ENCODE data around the gene ZMYND8. TPM values are rescaled to one million over a fixed set of nuclear protein-coding genes. Genes with fewer than 3 reads are reported as not detected.
"Not testable (repeated sequence)": the region's sequence is repeated elsewhere in the genome, so short reads cannot be mapped to it uniquely, and the experiment has no call there.

ZMYND8 gene
- total RNA-seq, 1 donor from 2014 or later, result 19.9 TPM

DNA sequence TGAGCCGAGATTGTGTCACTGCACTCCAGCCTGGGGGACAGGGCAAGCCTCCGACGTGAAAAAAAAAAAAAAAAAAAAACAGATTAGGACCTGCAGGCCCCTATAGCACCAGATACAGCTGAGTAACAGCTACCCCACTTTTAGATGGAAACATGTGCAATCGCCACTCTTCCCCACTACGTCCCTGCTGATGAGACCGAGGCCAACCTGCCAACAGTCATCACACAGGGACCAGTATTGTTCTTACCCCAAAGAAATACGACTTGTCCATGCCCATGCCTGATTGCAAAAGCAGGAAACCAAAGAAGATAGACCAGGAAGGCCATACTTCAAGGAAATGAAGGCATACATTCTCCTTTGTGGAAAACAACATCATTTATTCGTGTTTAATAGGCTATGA lies 45.8 kb downstream of the ZMYND8 start:
- no peak for DNase-seq (ENCODE audit: low read depth, low spot score)

DNA sequence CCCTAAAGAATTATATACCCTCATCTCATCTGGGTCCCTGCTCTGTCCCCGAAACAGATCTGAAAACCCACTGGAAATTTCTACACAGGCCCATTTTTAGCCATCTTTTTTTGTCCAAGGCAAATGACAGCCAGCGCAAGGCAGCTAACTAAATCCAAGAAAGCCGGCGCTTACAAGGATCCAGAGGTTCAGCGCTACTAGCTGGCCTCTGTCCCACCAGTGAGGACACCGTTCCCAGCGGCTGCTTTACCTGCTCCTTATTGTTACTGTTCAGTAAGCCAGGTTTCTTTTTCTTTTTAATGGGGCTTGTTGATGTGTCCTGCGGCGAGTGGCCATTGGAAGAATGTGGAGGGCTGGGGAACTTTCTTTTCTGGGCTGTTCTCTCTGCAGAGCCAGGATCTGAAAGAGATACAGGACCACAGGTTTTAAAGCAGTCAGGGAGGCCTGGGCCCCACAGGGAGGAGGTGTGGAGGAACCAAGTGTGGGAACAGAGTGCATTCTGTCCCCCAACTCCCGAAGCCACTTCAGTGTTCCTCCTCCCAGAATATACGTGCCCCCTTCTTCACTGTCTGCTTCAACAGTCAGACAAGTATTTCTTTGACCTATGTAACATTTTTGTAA lies 46.6 kb downstream of the ZMYND8 start:
- no peak for DNase-seq (ENCODE audit: low read depth, low spot score)

DNA sequence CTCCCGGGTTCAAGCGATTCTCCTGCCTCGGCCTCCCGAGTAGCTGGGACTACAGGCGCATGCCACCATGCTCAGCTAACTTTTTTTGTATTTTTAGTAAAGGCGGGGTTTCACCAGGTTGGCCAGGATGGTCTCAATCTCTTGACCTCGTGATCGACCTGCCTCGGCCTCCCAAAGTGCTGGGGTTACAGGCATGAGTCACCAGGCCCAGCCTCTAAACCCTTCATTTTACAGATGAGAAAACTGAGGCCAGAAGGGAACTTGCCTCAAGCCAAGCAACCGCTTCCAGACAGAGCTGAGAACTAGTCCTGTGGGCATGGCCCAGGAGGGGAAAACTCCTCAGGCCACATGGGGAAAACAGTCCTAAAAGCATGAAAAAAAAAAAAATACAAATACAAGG lies 47.1 kb downstream of the ZMYND8 start:
- DNase-seq (ENCODE audit: low read depth, low spot score), result no peak

DNA sequence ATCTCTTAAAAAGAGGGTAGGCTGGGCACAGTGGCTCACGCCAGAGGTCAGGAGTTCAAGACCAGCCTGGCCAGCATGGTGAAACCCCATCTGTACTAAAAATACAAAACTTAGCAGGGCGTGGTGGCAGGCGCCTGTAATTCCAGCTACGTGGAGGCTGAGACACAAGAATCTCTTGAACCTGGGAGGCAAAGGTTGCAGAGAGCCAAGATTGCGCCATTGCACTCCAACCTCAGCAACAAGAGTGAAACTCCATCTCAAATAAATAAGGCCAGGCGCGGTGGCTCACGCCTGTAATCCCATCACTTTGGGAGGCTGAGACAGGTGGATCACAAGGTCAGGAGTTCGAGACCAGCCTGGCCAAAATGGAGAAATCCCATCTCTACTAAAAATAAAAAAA lies 48.9 kb downstream of the ZMYND8 start:
- not testable (repeated sequence) for DNase-seq (ENCODE audit: low read depth, low spot score)

DNA sequence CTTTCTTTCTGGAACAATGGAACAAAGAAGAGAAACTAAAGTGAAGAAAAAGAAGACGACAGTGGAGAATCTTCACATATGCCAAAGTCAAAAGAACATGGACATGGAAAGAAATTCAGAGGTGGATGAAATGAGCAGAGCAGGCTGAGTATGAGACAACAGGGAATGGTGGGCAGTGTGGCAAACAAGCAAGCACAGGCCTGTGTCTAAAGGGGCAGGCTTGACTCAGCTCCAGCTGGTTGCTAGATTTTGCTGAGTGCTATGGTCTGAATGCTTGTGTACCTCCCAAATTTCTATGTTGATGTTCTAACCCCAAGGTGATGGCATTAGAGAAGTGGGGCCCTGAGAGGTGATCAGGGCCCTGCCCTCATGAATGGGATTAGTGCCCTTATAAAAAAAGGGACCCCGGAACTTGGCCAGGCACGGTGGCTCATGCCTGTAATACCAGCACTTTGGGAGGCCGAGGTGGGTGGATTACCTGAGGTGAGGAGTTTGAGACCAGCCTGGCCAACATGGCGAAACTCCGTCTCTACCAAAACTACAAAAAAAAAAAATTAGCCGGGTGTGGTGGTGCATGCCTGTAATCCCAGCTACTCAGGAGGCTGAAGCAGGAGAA lies 49.6 kb downstream of the ZMYND8 start:
- no peak for DNase-seq (ENCODE audit: low read depth, low spot score)

DNA sequence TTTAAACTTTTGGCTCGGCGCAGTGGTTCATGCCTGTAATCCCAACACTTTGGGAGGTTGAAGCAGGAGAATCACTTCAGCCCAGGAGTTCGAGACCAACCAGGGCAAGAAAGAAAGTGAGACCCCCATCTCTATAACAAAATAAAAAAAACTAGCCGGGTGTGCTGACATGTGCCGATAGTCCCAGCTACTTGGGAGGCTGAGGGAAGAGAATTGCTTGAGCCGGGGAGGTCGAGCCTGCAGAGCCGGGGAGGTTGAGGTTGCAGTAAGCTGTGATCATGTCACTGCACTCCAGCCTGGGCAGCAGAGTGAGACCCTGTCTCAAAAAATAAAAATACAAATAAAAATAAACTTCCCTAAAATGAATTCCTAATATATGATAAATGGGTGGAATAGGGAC lies 50.4 kb downstream of the ZMYND8 start:
- DNase-seq (ENCODE audit: low read depth, low spot score), result no peak

DNA sequence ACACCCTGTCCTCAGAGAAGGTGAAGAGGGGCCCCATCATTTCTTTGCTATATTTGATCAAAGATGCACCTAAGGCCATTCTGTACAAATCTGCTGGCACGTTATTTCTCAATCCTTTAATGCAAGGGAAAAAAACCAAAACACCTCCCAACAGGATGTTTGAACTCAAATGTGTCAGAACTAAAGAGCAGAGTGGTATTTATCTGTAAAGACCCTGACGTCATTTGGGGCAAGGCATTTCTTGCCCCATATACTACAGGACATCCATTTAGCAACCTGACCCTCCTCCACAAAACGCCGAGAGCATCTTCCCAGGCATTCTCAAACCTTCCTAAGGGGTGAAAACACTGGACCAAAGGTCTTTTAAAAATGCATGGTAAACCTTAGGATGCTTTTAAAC lies 50.8 kb downstream of the ZMYND8 start:
- no peak for DNase-seq (ENCODE audit: low read depth, low spot score)

DNA sequence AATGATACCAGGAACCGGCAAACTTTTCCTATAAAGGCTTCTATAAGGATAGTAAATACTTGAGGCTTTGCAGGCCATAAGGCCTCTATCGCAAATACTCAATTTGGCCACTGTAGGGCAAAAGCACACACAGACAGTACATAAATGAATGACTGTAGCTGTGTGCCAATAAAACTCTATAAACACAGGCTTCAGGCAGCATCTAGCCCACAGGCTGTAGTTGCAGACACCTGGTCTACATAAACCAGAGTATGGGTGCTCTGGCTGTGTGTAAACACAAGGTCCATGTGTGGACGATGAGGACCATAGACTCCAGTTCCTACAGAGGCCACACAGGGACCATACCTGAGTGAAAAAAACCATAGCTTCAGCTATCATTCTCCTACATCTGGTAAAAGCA lies 52.2 kb downstream of the ZMYND8 start:
- no peak for DNase-seq (ENCODE audit: low read depth, low spot score)

DNA sequence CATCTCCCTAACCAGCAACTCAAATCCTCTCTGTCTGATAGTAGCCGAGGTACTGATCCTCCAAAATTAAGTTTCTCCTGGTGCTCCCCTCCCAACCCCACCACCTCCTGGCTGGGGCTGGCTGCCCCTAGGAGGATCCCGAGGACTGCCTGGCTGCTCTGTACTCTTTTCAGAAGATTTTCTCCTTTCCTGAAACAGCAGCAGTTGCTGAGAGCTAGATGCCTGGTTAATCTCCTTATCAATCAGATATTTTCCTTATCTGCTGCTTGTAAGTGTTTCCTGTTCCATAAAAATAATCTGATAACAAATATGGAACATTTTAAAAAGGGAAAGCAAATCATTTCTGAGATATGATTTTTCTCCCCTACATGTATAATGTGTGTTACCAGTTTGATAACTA lies 52.8 kb downstream of the ZMYND8 start:
- DNase-seq (ENCODE audit: low read depth, low spot score), result no peak

DNA sequence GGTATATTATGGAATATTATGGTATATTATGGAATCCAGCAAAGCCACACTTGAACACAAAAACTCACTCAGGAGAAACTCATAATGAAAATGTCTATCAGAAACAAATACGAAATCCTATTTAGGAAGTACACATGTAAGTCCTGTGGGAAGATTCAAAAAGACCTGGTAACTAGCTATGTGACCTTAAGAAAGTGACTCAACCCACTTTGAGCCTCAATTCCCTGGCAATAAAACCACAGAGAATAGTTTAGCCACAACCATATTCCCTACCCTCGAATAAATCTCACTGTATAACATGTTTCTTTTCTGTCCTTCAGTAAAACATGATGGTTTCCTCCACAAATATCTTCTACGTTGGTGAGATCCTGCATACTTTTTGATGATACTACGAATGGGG lies 56.4 kb downstream of the ZMYND8 start:
- DNase-seq (ENCODE audit: low read depth, low spot score), result no peak

DNA sequence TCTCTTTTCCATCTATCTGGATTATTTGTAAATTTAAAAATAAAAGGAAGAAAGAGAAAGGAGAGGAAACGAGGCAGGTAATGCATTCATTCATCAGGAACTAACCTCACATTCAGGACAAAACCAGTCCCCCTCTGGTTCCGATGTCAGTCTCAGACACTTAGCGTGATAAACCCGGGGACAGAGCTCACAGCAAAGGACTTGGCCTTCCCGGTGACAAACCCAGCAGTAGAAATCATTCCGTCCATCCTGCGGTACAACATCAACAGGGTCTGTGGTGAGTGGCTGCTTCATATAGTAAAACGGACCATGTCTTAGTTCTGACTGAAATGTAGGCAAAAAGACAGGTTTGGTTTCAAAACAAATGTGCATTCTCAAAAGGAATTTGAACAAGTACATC lies 57.9 kb downstream of the ZMYND8 start:
- DNase-seq (ENCODE audit: low read depth, low spot score), result no peak

DNA sequence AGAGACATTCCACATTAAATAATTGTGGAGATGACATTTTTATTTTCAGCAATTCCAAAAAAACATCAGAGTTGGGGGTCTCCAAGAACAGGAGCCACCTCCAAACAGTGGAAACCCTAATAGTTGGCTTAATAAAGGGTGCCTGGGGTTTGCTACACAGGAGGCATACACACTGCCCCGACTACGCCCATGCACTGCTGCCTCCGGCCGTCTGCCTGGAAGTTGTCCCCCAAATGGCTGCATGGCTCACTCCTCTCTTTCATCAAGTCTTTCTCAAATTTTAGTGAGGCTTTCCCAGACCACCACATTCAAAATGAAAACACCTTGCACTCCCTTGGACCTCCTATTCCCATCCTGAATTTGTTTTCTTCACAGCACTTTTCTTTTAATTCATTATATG lies 58.8 kb downstream of the ZMYND8 start:
- no peak for DNase-seq (ENCODE audit: low read depth, low spot score)

DNA sequence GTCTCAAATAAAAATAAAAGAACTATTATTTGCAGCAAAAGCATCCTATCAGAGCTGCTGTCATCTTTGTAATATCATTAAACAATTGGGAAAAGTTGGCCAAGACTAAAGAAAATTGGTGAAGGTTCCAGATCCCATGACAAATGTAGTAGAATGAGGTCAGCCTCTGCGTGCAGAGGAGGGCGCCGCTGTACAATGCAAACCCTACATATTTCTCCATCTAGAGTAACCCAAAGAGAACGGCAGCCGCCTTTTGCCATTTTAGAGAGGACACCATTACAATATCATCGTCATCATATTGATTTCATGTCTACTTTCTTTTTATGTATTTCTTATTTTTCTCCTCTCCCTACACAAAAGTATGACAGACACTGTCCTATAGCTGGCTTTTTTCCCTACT lies 59.5 kb downstream of the ZMYND8 start:
- DNase-seq (ENCODE audit: low read depth, low spot score), result no peak

DNA sequence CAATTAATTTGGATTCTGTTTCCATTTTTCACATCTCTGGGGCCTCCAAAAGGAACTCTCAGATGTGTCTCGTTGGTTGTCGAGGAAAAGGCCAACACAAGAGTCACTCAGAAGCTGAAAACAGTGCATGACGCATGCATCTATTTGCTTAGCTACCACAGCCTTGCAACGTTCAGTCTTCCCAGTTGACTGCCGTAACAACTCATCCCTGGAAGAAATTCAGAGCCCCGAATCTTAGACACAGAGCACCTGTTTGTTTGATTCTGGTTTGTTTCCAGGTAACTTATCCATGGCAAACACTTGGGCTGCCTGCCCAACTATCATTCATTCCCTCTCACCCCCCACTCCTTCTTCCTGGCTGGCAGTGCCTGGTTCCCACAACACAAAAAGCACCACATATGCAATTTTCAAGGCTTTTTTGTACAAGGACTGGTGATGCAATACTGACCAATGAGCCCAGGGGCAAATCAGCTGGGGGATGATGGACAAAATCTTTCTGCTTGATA lies 60.5 kb downstream of the ZMYND8 start:
- no peak for DNase-seq (ENCODE audit: low read depth, low spot score)

DNA sequence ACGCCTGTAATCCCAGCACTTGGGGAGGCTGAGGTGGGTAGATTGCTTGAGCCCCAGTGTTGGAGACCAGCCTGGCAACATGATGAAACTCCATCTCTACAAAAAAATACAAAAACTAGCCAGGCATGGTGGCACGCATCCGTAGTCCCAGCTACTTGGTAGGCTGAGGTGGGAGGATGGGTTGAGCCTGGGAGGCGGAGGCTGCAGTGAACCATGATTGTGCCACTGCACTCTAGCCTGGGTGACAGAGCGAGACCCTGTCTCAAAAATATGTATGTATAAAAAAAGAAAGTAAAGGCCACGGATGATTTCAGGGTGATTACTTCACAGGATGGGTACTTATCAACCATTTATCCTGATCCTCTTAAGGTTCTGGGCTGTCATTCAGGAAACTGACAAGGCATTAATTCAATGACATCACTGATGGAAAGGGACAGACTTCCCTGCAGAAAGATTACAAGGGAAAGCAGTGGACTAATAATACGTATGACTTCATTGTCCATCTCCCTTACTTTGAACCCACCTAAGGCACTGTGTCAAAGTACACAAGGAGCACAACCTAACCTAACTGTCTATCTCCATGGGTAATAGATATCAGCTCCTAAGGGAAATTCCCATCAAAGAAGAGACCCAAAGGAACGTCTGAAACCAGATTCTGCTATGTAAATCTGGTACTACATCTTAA lies 61.2 kb downstream of the ZMYND8 start:
- no peak for DNase-seq (ENCODE audit: low read depth, low spot score)

DNA sequence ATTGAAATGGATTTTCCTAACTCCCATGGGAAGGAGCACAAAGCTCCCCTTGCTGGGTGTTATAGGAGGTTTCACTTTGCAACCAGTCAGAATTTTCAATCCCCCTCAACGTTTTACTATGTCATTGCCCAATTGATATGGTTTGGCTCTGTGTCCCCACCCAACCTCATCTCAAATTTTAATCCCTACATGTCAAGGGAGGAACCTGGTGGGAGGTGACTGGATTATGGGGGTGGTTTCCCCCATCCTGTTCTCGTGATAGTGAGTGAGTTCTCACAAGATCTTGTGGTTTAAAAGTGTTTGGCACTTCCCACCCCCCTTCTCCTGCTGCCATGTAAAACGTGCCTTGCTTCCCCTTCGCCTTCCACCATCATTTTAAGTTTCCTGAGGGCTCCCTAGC lies 62.9 kb downstream of the ZMYND8 start:
- DNase-seq (ENCODE audit: low read depth, low spot score), result no peak

DNA sequence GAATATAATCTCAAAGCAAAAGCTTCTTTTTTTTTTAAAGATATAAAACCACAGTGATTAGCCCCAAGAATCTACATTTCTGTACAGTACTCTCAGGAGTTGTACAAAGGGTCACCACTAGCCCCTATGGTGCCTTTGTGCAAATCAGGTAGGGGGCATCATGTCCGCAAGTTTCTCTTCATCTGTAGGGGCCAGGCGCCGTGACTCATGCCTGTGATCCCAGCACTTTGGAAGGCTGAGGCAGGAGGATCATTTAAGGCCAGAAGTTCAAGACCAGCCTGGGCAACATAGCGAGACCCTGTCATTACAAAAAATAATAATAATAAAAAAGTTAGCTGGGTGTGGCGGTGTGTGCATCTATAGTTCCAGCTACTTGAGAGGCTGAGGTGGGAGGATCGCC lies 63.9 kb downstream of the ZMYND8 start:
- DNase-seq (ENCODE audit: low read depth, low spot score), result no peak

DNA sequence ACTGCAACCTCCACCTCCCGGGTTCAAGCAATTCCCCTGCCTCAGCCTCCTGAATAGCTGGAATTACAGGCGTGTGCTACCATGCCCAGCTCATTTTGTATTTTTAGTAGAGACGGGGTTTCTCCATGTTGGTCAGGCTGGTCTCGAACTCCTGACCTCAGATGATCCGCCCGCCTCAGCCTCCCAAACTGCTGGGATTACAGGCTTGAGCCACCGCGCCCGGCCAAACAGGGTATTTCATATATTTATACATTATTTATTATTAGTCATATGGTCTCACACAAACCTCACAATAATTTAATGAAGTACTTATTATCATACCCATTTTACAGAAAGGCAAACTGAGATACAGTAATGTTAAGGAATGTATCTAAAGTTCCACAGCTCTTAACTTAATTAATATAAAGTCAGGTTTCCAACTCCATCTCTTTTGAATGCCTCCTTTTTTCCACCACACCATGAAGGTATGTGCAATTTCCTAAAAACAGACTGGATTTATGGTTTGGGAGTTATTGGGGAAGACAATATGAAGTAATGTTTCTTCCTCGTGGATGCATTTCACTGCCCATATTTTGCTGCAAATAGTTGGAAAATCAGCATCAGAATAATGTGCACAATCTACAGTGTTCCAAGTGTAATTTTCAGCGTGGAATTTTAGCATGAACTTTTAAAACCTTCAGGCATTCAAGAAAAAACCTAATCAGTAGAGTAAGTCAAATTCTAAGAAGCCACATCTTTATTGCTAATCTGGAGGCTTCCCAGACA lies 65.7 kb downstream of the ZMYND8 start:
- DNase-seq (ENCODE audit: low read depth, low spot score), result no peak

DNA sequence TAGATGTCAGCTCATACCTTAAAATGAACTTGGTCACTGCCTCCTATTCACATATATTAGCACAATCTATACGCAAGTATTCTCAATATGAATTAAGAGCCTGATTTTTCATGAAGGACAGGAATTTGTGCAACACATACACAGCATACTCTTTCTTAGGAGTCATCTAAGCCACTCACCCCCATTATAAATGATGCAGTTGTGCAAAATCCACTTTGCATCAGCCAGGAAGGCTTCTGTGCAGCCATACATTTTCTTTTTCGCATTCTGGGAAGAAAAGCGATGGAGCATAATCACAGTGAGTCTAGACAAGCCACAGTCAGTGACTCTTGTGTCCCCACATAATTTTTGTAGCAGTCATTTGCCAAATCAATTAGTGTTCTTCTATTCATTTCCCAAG lies 66.5 kb downstream of the ZMYND8 start:
- DNase-seq (ENCODE audit: low read depth, low spot score), result no peak

DNA sequence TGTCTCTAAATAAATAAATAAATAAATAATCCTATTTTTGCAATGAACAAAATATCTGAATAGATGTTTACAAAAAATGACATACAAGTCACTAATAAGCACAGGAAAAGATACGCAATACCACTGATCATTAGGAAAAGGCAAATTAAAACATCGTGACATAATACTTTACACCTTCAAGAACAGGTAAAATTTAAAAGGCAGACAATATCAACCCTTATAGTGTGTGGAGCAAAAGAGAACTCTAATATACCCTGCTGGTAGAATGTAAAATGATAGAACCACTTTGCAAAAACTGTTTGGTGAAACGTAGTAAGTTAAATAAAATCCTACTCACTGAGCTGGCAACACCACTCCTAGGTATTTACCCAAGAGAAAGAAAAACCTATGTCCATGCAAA lies 67.4 kb downstream of the ZMYND8 start:
- DNase-seq (ENCODE audit: low read depth, low spot score), result no peak

DNA sequence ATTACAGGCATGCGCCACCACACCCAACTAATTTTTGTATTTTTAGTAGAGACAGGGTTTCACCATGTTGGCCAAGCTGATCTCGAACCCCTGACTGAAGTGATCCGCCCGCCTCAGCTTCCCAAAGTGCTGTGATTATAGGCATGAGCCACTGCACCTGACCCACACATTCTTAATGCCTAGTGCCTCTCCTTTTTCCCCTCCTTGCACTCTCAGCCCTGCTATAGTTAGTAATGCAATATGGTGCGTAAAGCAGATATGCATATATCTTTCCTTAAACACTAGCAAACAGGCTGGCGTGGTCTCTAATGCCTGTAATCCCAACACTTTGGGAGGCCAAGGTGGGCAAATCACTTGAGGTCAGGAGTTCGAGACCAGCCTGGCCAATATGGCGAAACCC lies 68.0 kb downstream of the ZMYND8 start:
- DNase-seq (ENCODE audit: low read depth, low spot score), result not testable (repeated sequence)

DNA sequence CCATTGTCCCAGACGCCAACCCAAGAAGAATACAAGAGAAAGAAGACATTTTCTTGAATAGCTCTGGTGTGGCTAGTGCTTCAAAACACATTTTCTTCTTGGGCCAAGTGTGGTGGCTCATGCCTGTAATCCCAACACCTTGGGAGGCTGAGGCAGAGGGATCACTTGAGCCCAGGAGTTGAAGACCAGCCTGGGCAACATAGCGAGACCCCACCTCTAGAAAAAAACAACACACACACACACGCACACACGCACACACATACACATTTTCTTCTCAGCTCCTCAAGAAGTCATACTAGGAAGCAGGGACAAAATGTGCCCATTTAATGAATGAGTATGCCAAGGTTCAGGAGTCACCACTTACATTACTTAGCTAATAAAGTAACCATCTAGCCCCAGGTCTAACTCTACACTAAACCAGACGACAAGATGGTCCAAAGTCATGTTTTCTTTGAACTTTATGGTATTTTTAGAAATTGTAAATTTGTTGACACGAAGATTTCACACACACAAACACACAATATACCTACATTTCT lies 68.8 kb downstream of the ZMYND8 start:
- no peak for DNase-seq (ENCODE audit: low read depth, low spot score)
